NCI-H82 treated with DMSO at 0.1 percent for 48 hours (cell line): ENCODE measurements around the gene STAT5A.
"Not testable (repeated sequence)": the region's sequence is repeated elsewhere in the genome, so short reads cannot be mapped to it uniquely, and the experiment has no call there.

Experiments
- DNase-seq: peaks from one replicate; lab custom pipeline; 2025; ENCODE audit not compliant: unreplicated experiment; lab: John Stamatoyannopoulos, UW

STAT5A gene

DNA sequence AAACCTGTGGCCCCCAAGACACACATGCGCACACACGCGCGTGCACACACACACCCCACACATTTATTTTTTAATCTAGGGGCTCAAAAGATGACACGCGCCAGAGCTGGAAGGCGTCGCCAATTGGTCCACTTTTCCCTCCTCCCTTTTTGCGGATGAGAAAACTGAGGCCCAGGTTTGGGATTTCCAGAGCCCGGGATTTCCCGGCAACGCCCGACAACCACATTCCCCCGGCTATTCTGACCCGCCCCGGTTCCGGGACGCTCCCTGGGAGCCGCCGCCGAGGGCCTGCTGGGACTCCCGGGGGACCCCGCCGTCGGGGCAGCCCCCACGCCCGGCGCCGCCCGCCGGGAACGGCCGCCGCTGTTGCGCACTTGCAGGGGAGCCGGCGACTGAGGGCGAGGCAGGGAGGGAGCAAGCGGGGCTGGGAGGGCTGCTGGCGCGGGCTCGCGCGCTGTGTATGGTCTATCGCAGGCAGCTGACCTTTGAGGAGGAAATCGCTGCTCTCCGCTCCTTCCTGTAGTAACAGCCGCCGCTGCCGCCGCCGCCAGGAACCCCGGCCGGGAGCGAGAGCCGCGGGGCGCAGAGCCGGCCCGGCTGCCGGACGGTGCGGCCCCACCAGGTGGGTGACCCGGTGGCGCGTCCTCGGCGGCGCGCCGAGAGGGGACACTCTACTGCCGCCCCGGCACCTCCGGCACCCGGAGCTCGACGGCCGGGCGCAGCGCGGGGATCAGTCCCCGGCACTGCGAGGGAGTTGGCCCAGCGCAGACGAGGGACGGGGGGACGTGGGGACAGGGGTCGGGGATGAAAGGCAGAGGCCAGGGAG, at the start of gene STAT5A:
STAT5A (plus strand) TSS at position 522 of the 826 bp plus-strand sequence. CDS start 914 bp downstream, outside the sequence.
- DNase-seq = no peak

DNA sequence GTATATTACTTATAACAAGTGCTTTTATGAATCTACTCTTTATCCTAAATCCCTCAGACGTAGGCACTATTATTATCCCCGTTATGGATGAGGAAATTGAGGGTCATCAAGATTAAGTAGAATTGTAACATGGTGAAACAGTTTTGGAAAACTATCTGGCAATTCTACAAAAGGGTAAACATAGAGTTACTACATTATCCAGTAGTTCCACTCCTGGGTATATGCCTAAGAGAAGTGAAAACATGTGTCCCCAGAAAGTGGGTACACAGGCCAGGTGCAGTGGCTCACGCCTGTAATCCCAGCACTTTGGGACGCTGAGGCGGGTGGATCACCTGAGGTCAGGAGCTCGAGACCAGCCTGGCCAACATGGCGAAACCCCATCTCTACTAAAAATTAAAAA, 48.7 kb upstream of the STAT5A start:
- not testable (repeated sequence) for DNase-seq

DNA sequence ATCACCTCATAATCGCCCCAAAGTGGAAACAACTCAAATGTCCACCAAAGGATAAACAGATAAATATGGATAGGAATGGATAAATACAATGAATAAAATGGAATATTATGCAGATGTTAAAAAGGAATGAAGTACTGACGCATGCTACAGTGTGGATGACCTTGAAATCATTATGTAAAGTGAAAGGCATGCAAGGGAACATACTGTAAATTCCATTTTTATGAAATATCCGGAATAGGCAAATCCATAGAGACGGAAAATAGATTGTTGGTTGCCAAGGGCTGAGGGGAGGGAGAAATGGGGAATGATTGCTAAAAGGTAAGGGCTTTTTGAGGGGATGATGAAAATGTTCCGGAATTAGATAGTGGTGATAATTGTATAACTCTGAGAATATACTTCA, 48.1 kb upstream of the STAT5A start:
- no peak for DNase-seq

DNA sequence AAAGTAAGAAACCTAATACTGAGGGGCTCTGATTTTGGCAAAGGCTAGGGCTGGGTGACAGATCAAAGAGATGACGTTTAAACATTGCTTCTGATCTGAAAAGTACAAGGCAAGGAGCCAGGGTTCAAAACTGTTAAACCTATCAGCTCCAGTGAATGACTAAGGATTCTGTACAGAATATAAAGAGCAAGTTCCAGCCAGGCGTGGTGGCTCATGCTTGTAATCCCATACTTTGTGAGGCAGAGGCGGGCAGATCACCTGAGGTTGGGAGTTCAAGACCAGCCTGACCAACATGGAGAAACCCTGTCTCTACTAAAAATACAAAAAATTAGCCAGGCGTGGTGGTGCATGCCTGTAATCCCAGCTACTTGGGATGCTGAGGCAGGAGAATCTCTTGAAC, 47.4 kb upstream of the STAT5A start:
- DNase-seq = not testable (repeated sequence)

DNA sequence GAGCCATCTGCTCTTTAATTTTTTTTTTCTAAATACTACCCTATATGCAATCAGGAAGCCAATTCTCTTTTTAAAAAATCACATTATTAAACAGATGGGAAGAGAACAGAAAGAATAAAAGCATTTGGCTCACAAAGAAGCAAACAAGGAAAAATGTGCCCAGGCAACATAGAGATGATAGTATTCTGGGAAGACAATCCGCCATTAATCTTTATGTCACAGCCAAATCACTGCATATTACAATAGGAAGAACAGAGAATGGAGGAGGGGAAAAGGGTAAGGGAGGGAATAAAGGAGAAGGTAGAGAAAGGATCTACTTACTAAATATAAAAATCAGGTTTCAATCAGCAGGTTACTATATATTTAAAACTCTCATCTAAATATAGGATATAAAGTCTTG, 46.4 kb upstream of the STAT5A start:
- DNase-seq = peak; percentile 36

- no peak for DNase-seq
Observed at GRCh38 chr17:42243493-42243982, 44.8 kb upstream of the STAT5A start.

DNA sequence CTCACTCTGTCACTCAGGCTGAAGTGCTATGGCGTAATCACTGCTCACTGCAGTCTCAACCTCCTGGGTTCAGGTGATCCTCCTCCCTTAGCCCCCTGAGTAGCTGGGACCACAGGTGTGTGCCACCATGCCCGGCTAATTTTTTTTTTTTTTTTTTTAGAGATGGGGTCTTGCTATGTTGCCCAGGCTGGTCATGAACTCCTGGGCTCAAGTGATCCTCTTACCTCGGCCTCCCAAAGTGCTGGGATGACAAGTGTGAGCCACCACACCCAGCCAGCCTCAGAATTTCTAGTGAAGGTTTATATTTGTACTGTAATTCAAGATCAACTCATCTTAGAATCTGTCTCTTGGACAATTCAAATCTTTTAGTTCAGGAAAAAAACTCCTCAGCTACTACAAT, 44.2 kb upstream of the STAT5A start:
- DNase-seq = not testable (repeated sequence)

- DNase-seq = not testable (repeated sequence)
Observed at GRCh38 chr17:42245183-42245582, 43.1 kb upstream of the STAT5A start.

DNA sequence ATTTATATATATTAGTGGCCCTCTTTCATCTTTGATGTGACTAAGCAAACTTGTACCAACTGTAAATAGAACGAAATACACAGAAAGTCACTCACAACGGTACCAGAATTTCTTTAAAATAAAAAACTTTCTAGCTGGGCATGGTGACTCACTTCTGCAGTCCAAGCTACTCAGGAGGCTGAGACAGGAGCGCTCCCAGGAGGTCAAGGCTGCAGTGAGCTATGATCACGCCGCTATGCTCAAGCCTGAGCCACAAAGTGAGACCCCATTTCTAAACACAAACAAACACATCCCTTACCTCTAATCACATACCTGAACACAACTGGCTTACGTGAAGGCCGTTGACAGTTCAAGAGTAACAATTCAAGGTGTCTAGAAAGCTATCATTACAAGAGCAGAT, 41.8 kb upstream of the STAT5A start:
- DNase-seq = no peak

GRCh38 chr17:42247734-42248133, 40.6 kb upstream of the STAT5A start:
- DNase-seq = no peak

DNA sequence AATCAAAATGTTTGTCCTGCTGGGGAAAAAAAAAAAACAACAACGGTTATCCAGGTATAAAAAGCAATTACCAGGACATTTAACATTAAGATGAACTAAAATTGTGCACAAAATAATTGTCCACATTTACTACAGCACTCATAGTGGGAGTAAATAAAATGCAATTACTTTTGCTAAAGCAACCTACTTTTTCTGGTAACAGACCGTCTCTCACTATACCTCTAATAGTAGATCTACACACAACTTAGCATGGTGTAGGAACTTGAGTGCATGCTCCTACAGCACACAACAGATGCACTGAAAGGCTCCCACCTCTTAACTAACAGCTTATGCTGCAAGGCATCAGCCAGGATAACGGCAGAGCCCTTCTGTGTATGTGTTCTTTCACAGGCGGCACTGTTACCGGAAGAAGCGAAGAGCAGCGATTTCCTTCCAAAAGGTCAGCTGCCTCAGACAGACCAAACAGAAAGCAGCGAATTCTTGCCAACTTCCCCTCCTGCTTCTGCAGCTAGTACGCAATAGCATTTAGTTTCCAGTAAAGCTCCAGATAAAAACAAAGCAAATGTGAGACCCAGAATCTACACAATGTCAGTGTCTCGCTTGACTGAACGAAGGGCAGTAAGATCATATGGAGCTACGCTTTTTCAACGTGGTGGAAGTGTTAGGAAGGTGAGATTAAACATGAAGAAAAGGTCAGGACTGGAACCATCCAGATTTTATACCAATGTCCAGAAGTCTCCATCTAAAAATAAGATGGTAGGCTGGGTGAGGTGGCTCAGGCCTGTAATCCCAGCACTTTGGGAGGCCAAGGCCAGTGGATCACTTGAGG, 39.7 kb upstream of the STAT5A start:
- DNase-seq = peak; percentile 72

DNA sequence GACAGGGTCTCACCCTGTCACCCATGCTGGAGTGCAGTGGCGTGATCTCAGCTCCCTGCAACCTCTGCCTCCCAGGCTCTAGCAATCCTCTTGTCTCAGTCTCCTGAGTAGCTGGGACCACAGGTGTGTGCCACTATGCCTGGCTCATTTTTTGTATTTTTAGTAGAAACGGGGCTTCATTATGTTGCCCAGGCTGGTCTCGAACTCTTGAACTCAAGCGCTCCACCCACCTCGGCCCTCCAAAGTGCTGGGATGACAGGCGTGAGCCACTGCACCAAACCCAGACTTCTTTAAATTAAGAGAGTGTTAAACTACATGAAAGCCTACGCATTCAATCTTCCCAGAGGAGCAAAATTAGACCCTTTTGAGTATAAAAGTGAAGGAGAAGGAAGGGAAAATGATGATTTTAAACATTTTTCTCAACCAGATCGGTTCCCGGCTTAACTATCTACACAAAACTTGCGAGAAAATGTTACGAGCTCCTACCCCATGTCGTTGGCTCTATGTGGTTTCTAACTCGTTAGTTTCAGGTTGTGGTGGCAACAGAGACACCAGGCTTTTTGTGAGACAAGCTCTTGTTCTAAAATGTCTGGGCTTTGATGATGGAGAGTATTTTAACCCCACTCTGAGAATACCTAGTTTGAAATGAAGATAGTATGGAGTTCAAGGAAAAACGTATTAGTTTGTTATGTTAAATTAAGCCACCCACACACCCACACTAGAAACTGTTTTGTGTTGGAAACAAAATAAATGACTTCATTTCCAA, 38.4 kb upstream of the STAT5A start:
- no peak for DNase-seq

DNA sequence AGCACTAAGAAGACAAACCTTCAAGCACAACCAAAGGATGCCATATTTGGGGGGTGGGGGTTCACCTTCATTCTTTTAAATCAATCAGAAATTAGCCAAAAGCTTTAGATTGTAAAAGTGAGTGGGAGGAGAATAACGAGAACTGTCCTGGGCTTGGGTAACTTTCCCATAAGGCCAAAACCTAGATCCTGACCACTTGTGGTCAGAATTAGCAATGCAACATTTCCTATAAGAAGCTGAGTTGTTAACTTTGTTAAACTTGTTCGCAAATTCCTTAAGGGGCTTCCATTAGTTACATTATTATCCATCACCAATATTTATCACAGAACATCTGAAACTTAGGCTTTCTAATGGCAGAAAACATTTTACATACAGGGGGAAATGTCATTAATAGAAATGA, 37.2 kb upstream of the STAT5A start:
- no peak for DNase-seq

GRCh38 chr17:42252597-42253550, 35.4 kb upstream of the STAT5A start:
- no peak for DNase-seq

GRCh38 chr17:42253578-42253977, 34.7 kb upstream of the STAT5A start:
- DNase-seq = no peak

GRCh38 chr17:42255445-42255844, 32.9 kb upstream of the STAT5A start:
- DNase-seq = no peak

- no peak for DNase-seq
Observed at GRCh38 chr17:42260318-42260717, 28.0 kb upstream of the STAT5A start.

GRCh38 chr17:42264366-42264765, 23.9 kb upstream of the STAT5A start:
- DNase-seq = not testable (repeated sequence)

DNA sequence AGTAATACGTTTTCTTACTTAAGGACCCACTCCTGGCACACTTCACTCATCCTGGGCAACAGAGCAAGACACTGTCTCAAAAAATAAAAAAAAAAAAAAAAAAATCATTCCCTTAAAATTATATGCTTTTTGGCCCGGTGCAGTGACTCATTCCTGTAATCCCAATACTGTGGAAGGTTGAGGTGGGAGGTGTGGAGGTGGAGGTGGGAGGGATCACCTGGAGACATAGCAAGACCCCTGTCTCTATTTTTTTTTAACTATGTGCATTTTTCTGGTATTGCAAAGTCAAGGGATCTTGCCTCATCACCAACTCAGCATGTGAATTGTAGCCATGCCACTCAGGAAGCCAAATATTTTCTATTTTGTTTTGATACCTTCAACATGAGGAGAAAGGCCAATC, 21.8 kb upstream of the STAT5A start:
- no peak for DNase-seq
